K562 (cell line): Measurements from ENCODE around the gene KRT24. TPM values are rescaled to one million over a fixed set of nuclear protein-coding genes. Genes with fewer than 3 reads are reported as not detected.

ENCODE experiments used
- ATAC-seq: fragments of 200-7000 bp; cut with Tn5 transposase; 3 replicates; pipeline ENCODE4 v1.9.1; 2020; ENCODE audit warnings: moderate library complexity
- BruUV-seq: library from RNA; stranded (reverse); fragments of 400-500 nt; replicated peaks from 2 replicates; lab custom pipeline; 2021; lab: Mats Ljungman, UMichigan
- CTCF ChIA-PET: fragments of 300-600 bp; formaldehyde crosslinking; extraction: SDS; loops from one replicate; lab custom pipeline; 2021; ENCODE audit warnings: low intra/inter-chr PET ratio; lab: Yijun Ruan, JAX
- POLR2A ChIA-PET: fragments of 300-600, 350-650 bp; sonication (Branson Sonifier 250); formaldehyde crosslinking; extraction: SDS; loops from one replicate; lab custom pipeline; 2021; ENCODE audit warnings: antibody characterized with exemption, inconsistent platforms; lab: Yijun Ruan, JAX
- DNase-seq, 4 experiments: peaks; one replicate each; pipeline versions ENCODE4 v3.0.0 to v3.0.0-alpha.2; 2011 to 2018; ENCODE audit warnings: low spot score in 3 of 4, mixed read lengths in 3 of 4; ENCODE audit errors: extremely low read depth in 1 of 4
- FAIRE-seq: peaks from 2 replicates; lab custom pipeline; 2011; peaks lifted over from hg19 to GRCh38; lab: Jason Lieb, UNC
- H2AFZ ChIP-seq: 2 replicates; pipeline ENCODE4 v1.6.0; 2011; ENCODE audit warnings: low read depth, low read length, control low read depth, inconsistent platforms
- H3K27ac ChIP-seq: fragments of 200-600 bp; 3 replicates; pipeline ENCODE4 v1.8.0; 2011; ENCODE audit warnings: low read depth, mild to moderate bottlenecking, control low read depth, inconsistent platforms, low read length, moderate library complexity, mixed read lengths; ENCODE audit errors: extremely low read depth
- H3K27me3 ChIP-seq, 2 experiments: fragments of 300-600 bp in 1 of 2; 2 replicates in 1 of 2; 3 replicates in 1 of 2; pipeline versions ENCODE4 v1.6.0 to v1.8.0; 2011; ENCODE audit warnings: inconsistent platforms in 2 of 2, low read length in 2 of 2, mild to moderate bottlenecking in 1 of 2, mixed read lengths in 1 of 2, moderate library complexity in 1 of 2; ENCODE audit not compliant: control insufficient read depth in 2 of 2, insufficient read depth in 2 of 2
- H3K36me3 ChIP-seq: fragments of 300-600 bp; 3 replicates; pipeline ENCODE4 v1.8.0; 2011; ENCODE audit warnings: mild to moderate bottlenecking, low read length, inconsistent platforms; ENCODE audit not compliant: control insufficient read depth, insufficient read depth
- H3K4me1 ChIP-seq, 2 experiments: fragments of 200-600 bp in 1 of 2; replicated peaks in 1 of 2; 2 replicates in 1 of 2; 3 replicates in 1 of 2; pipeline versions ENCODE4 v1.5.1 to v1.8.0; 2011; ENCODE audit warnings: inconsistent platforms in 2 of 2, low read length in 2 of 2, mild to moderate bottlenecking in 1 of 2, mixed read lengths in 1 of 2, moderate library complexity in 1 of 2; ENCODE audit not compliant: control insufficient read depth in 2 of 2, insufficient read depth in 2 of 2
- H3K4me2 ChIP-seq: 2 replicates; pipeline ENCODE4 v1.6.1; 2011; ENCODE audit warnings: low read length, control low read depth, inconsistent platforms, mixed read lengths; ENCODE audit not compliant: insufficient read depth
- H3K4me3 ChIP-seq: fragments of 200-600 bp; sonication (generic), shearing (Covaris generic); 2 replicates; pipeline ENCODE4 v1.5.1; 2016; ENCODE audit warnings: control low read depth, inconsistent platforms
- H3K79me2 ChIP-seq: fragments of 200-600 bp; 3 replicates; pipeline ENCODE4 v1.8.0; 2011; ENCODE audit warnings: low read length, inconsistent platforms; ENCODE audit not compliant: control insufficient read depth, insufficient read depth
- H3K9ac ChIP-seq, 2 experiments: 2 replicates each; pipeline versions ENCODE4 v1.6.0 to v1.6.1; 2011; ENCODE audit warnings: low read depth in 2 of 2, low read length in 2 of 2, control low read depth in 1 of 2, inconsistent platforms in 1 of 2, mild to moderate bottlenecking in 1 of 2, mixed read lengths in 1 of 2; ENCODE audit not compliant: insufficient read depth in 1 of 2
- H3K9me1 ChIP-seq: one replicate; pipeline ENCODE4 v1.6.0; 2011; ENCODE audit warnings: inconsistent platforms, mild to moderate bottlenecking, low read length, moderate library complexity; ENCODE audit not compliant: control insufficient read depth, insufficient read depth
- H3K9me3 ChIP-seq: replicated peaks from 2 replicates; pipeline ENCODE4 v1.5.1; 2011; ENCODE audit warnings: low read depth, low read length, inconsistent platforms; ENCODE audit not compliant: control insufficient read depth, insufficient read depth
- H4K20me1 ChIP-seq: replicated peaks from 2 replicates; pipeline ENCODE4 v1.6.1; 2011; ENCODE audit warnings: low read length, inconsistent platforms, mixed read lengths; ENCODE audit not compliant: control insufficient read depth, insufficient read depth
- FOS ChIP-seq: IDR thresholded peaks from 3 replicates; pipeline ENCODE4 v1.6.1; 2011; ENCODE audit not compliant: insufficient read length; ENCODE audit errors: extremely low read depth
- HDAC6 ChIP-seq: IDR thresholded peaks from 2 replicates; pipeline ENCODE4 v1.6.1; 2012; ENCODE audit warnings: low read depth, mild to moderate bottlenecking, control low read depth, inconsistent platforms, low read length, moderate library complexity
- ZNF217 ChIP-seq: sonication (generic); formaldehyde crosslinking; IDR thresholded peaks from 2 replicates; pipeline ENCODE4 v1.8.0; 2022; ENCODE audit warnings: mild to moderate bottlenecking, missing genetic modification reagents
- WGBS: fragments of 100-300 bp; shearing (Covaris generic); methylation state at CpG from one replicate; pipeline ENCODE4 v1.1.6; 2016; ENCODE audit warnings: low coverage, mixed read lengths; ENCODE audit not compliant: insufficient coverage; ENCODE audit errors: missing lambda C conversion rate; 5-methylcytosine and 5-hydroxymethylcytosine counted together
- in situ Hi-C: fragments of 300-500 bp; cut with MboI; formaldehyde crosslinking; loops from 4 replicates; pipeline ENCODE4 v1.15.0; 2018; ENCODE audit warnings: inconsistent platforms, mixed read lengths
- intact Hi-C: fragments of 100-400 bp; cut with micrococcal nuclease; formaldehyde crosslinking; loops from 2 replicates; pipeline ENCODE4 v1.14.2; 2022
- polyA plus RNA-seq, 8 experiments: library from polyadenylated mRNA; depleted of rRNA in 4 of 8; stranded (reverse) in 5 of 8; unstranded in 3 of 8; fragments of >200 nt; fragmentation: Nextera tagmentation in 2 of 8; fragmentation: Illumina TruSeq in 1 of 8; extraction: Ambion mirVana in 2 of 8; extraction: Trizol in 1 of 8; gene quantifications; 2 replicates each; pipeline versions ENCODE4 v1.2.1 to v1.2.3, GENCODE V29; 2011 to 2014; ENCODE audit warnings: inconsistent platforms in 1 of 8, missing spikeins in 1 of 8
- total RNA-seq, 7 experiments: library from RNA; depleted of rRNA in 6 of 7; stranded (reverse); fragments of >200 nt in 6 of 7; fragmentation: Illumina TruSeq in 2 of 7; extraction: Trizol in 2 of 7; gene quantifications; 2 replicates each; pipeline versions ENCODE4 v1.2.1 to v1.2.3, GENCODE V29; 2011 to 2021; ENCODE audit warnings: low replicate concordance in 1 of 7
- TF ChIP-seq, protein P1 (sequence below): fragments of 200-800 bp; sonication (Bioruptor generic); IDR thresholded peaks from 2 replicates; pipeline ENCODE4 v1.6.1; 2016; ENCODE audit warnings: missing genetic modification characterization, missing compliant biosample characterization

The KRT24 gene
- total and polyA plus RNA-seq, 9 of the 15 experiments (the other 6 are each of a cell fraction or from before 2014, with no cell fraction given) = not detected

DNA sequence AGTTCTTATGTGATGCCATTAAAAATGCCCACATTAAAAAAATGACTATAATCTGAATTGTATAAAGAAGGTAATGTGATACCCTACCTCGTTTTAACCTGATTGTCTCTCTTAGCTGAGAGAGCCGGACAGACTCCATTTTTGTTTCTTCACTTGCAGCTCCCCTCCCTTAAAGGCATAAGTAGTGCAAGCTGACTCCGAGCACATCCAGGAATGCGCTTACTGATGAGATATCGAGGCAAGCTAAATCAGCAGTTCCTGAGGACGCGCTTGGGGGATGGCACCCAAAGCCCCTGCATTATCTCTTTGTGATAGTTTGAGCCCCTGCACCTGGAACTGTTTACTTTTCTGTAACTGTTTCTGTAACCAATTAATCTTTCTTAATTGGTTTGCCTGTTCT, 6.3 kb downstream of the KRT24 start:
- Histone ChIP-seq H3K9me3 (no peaks in the 10 kb centered on the region), H3K79me2 (no peaks in the 10 kb centered on the region), H3K36me3 (no peaks in the 10 kb centered on the region), H3K9ac (no peak overlapping the region), H2AFZ (no peak overlapping the region), H3K4me3 (no peak overlapping the region), H3K27ac (no peak overlapping the region), H3K4me1 (no peaks in the 10 kb centered on the region), H3K9me1 (no peaks in the 10 kb centered on the region), H4K20me1 (no peaks in the 10 kb centered on the region), H3K4me2 (no peak overlapping the region), H3K27me3 (peaks cover 38 to 43% of the 10 kb centered on the region in 2 experiments)
- BruUV-seq = no TSS peak
- no peak for ATAC-seq
- DNase-seq = no peak
- FAIRE-seq = no peak
- intact Hi-C loops = no loop called here
- TF ChIP-seq, protein P1, sequence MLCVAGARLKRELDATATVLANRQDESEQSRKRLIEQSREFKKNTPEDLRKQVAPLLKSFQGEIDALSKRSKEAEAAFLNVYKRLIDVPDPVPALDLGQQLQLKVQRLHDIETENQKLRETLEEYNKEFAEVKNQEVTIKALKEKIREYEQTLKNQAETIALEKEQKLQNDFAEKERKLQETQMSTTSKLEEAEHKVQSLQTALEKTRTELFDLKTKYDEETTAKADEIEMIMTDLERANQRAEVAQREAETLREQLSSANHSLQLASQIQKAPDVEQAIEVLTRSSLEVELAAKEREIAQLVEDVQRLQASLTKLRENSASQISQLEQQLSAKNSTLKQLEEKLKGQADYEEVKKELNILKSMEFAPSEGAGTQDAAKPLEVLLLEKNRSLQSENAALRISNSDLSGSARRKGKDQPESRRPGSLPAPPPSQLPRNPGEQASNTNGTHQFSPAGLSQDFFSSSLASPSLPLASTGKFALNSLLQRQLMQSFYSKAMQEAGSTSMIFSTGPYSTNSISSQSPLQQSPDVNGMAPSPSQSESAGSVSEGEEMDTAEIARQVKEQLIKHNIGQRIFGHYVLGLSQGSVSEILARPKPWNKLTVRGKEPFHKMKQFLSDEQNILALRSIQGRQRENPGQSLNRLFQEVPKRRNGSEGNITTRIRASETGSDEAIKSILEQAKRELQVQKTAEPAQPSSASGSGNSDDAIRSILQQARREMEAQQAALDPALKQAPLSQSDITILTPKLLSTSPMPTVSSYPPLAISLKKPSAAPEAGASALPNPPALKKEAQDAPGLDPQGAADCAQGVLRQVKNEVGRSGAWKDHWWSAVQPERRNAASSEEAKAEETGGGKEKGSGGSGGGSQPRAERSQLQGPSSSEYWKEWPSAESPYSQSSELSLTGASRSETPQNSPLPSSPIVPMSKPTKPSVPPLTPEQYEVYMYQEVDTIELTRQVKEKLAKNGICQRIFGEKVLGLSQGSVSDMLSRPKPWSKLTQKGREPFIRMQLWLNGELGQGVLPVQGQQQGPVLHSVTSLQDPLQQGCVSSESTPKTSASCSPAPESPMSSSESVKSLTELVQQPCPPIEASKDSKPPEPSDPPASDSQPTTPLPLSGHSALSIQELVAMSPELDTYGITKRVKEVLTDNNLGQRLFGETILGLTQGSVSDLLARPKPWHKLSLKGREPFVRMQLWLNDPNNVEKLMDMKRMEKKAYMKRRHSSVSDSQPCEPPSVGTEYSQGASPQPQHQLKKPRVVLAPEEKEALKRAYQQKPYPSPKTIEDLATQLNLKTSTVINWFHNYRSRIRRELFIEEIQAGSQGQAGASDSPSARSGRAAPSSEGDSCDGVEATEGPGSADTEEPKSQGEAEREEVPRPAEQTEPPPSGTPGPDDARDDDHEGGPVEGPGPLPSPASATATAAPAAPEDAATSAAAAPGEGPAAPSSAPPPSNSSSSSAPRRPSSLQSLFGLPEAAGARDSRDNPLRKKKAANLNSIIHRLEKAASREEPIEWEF = no peak
- TF ChIP-seq FOS = no peak
- TF ChIP-seq ZNF217 = no peak
- no peak for TF ChIP-seq HDAC6
- in situ Hi-C loops = no loop called here
- POLR2A ChIA-PET = interaction anchor here (0.7 to 1.3 kb wide), 4 partner anchors 11 to 148 kb away, joined by 3 to 5 read pairs (median 4); no protein-coding TSS in a partner anchor
- 6% methylated on average over 7 of the region's 7 CpGs for WGBS
- CTCF ChIA-PET = no interaction called here
